Measurements from ENCODE around the gene ADGRE3. TPM values are rescaled to one million over a fixed set of nuclear protein-coding genes. Genes with fewer than 3 reads are reported as not detected.
"Not testable (repeated sequence)": the region's sequence is repeated elsewhere in the genome, so short reads cannot be mapped to it uniquely, and the experiment has no call there.

Gene ADGRE3
- total and polyA plus RNA-seq, 7 donors: 0.11 to 0.27 TPM; not detected in 5

DNA sequence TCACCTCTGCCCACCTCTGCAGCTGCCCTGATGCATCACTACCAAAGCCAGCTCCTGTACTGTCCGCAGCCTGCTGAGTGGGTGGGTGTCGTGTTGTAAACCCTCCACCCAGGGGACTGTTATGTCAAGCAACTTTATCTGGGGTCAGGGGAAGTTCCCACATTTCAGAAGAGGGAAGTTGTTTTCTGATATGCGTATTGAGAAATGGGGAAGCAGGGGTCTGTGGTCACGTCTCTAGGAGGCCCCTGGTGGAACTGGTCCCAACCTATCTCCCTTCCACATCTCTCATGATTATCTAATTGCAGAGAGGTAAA lies 60.6 kb downstream of the ADGRE3 start:
- Histone ChIP-seq H3K27me3 (ENCODE audit: insufficient read depth in 3 of 3, low read length in 2 of 3) (peaks cover 0 to 2% (median 0%) of the 10 kb centered on the region in 3 donors), H3K4me3 (no peak overlapping the region), H3K36me3 (ENCODE audit: insufficient read depth in 1 of 2, low read depth in 1 of 2) (no peaks in the 10 kb centered on the region), H3K9me3 (peaks cover 4% of the 10 kb centered on the region), H3K27ac (no peak overlapping the region), H3K4me1 (no peaks in the 10 kb centered on the region)
- intact Hi-C loops (cut with DNase I): no loop called here
- WGBS, 3 donors: 48 to 53% (median 50%) methylated on average over 4 of the region's 4 CpGs
- TF ChIP-seq, protein P1, sequence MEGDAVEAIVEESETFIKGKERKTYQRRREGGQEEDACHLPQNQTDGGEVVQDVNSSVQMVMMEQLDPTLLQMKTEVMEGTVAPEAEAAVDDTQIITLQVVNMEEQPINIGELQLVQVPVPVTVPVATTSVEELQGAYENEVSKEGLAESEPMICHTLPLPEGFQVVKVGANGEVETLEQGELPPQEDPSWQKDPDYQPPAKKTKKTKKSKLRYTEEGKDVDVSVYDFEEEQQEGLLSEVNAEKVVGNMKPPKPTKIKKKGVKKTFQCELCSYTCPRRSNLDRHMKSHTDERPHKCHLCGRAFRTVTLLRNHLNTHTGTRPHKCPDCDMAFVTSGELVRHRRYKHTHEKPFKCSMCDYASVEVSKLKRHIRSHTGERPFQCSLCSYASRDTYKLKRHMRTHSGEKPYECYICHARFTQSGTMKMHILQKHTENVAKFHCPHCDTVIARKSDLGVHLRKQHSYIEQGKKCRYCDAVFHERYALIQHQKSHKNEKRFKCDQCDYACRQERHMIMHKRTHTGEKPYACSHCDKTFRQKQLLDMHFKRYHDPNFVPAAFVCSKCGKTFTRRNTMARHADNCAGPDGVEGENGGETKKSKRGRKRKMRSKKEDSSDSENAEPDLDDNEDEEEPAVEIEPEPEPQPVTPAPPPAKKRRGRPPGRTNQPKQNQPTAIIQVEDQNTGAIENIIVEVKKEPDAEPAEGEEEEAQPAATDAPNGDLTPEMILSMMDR (IDR thresholded peaks at IDR 0.05): no peak
- DNase-seq: no peak
- no peak for ATAC-seq

DNA sequence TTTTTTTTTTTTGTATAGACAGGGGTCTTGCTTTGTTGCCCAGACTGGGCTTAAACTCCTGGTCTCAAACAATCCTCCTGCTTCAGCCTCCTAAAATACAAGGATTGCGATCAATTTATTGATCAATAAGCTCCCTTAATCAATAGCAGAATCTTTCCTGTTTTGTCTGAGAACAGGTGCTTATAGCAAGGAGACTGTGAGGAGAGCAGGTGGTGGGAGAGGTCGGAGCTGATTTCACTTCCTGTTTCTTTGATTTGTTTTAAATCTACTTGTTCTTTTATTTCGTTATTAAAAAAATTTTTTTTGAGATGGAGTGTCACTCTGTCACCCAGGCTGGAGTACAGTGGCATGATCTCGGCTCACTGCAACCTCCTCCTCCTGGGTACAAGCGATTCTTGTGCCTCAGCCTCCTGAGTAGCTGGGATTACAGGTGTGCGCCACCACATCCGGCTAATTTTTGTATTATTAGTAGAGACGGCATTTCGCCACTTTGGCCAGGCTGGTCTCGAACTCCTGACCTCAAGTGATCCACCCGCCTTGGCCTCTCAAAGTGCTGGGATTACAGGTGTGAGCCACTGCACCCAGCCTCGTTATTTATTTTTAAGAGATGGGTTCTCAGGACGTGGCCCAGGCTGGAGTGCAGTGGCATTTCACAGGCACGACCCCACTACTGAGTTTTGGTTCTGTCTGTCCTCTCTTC lies 61.1 kb downstream of the ADGRE3 start:
- H3K36me3 ChIP-seq (ENCODE audit: insufficient read depth in 1 of 2, low read depth in 1 of 2); intact Hi-C loops (cut with DNase I); H3K27me3 ChIP-seq (ENCODE audit: insufficient read depth in 3 of 3, low read length in 2 of 3); DNase-seq; H3K27ac ChIP-seq; H3K4me3 ChIP-seq; H3K9me3 ChIP-seq; ATAC-seq; H3K4me1 ChIP-seq: not testable (repeated sequence)
- 71 to 74% (median 72%) methylated on average over 14 of the region's 14 CpGs for WGBS, 3 donors

DNA sequence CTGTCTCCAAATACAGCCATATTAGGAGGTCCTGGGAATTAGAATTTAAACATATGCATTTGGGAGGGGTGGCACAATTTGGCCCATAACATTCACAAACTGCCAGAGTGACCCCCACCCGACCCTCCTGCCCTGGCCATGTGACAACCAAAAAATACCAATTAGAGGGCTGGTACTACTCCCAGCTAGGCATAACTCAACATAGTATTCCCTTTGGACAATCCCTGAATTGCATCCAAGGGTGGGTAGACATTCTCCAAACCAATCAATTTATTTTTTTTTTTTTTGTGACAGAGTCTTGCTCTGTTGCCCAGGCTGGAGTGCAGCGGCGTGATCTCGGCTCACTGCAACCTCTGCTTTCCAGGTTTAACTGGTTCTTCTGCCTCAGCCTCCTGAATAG lies 62.0 kb downstream of the ADGRE3 start:
- H3K9me3 ChIP-seq: no peaks in the 10 kb centered on the region
- H3K27me3 ChIP-seq (ENCODE audit: insufficient read depth in 3 of 3, low read length in 2 of 3): peaks cover 0 to 2% (median 0%) of the 10 kb centered on the region in 3 donors
- ATAC-seq (no peak), DNase-seq (no peak)
- TF ChIP-seq, protein P1 (IDR thresholded peaks at IDR 0.05): no peak
- H3K36me3 ChIP-seq (ENCODE audit: insufficient read depth in 1 of 2, low read depth in 1 of 2): no peaks in the 10 kb centered on the region
- no peak overlapping the region for H3K4me3 ChIP-seq
- H3K4me1 ChIP-seq: no peaks in the 10 kb centered on the region
- intact Hi-C loops (cut with DNase I): no loop called here
- no peak overlapping the region for H3K27ac ChIP-seq
- WGBS, 3 donors: 81 to 90% (median 83%) methylated on average over 4 of the region's 4 CpGs

DNA sequence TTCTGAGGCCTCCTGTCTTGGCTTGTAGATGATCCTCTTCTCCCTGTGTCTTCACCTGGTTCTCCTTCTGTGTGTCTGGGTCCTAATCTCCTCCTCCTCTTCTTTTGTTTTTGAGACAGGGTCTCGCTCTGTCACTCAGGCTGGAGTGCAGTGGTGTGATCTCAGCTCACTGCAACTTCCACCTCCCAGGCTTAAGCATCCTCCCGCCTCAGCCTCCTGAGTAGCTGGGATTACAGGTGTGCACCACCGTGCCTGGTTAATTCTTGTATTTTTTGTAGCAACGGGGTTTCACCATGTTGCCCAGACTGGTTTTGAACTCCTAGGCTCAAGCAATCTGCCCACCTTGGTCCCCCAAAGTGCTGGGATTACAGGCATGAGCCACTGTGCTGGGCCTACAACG lies 62.4 kb downstream of the ADGRE3 start:
- DNase-seq; H3K4me3 ChIP-seq; H3K36me3 ChIP-seq (ENCODE audit: insufficient read depth in 1 of 2, low read depth in 1 of 2); H3K27me3 ChIP-seq (ENCODE audit: insufficient read depth in 3 of 3, low read length in 2 of 3); ATAC-seq; H3K27ac ChIP-seq; H3K9me3 ChIP-seq; intact Hi-C loops (cut with DNase I); H3K4me1 ChIP-seq: not testable (repeated sequence)
- WGBS, 3 donors: 66 to 86% (median 79%) methylated on average over 5 of the region's 5 CpGs

DNA sequence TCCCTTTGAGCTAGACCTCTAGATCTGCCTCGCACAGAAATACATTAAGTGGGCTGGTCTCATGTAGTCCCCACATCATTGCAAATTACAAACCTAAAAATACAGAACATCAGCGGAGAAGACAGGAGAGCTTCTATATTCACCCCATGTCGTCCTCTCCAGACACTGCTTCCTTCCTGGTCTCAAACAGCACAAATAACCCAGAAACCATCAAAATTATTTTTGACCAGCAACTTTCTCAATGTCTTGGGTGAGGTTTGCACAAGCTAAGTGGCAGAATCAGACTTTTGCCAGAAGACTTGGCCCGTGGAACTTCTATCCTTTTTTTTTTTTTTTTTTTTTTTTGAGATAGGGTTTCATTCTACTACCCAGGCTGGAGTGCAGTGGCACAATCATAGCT lies 63.6 kb downstream of the ADGRE3 start:
- Histone ChIP-seq H3K27ac (no peak overlapping the region), H3K9me3 (no peaks in the 10 kb centered on the region), H3K36me3 (ENCODE audit: insufficient read depth in 1 of 2, low read depth in 1 of 2) (no peaks in the 10 kb centered on the region), H3K4me1 (no peaks in the 10 kb centered on the region), H3K27me3 (ENCODE audit: insufficient read depth in 3 of 3, low read length in 2 of 3) (peaks cover 0 to 2% (median 0%) of the 10 kb centered on the region in 3 donors), H3K4me3 (no peak overlapping the region)
- ATAC-seq (no peak), DNase-seq (no peak)
- intact Hi-C loops (cut with DNase I): no loop called here
- WGBS, 3 donors: 61 to 69% (median 63%) methylated on average over 4 of the region's 4 CpGs
- TF ChIP-seq, protein P1 (IDR thresholded peaks at IDR 0.05): no peak

DNA sequence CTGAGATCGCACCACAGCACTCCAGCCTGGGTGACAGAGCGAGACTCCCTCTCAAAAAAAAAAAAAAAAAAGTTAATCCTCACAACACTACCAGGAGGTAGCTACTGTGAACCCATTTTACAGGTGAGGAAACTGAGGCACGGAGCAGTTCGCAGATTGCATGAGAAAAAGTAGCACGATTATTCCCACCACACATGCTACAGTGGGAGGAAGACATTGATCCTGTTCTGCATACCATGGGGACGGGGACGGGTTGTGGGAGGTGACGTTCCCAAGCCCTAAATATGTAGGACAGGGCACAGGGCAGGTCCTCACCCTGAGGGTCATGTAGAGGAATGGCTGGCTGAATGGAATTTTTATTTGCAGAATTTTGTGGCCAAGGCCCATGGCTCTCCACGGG lies 68.0 kb downstream of the ADGRE3 start:
- intact Hi-C loops (cut with DNase I): no loop called here
- ATAC-seq: no peak
- DNase-seq: no peak
- Histone ChIP-seq H3K4me1 (no peaks in the 10 kb centered on the region), H3K27me3 (ENCODE audit: insufficient read depth in 3 of 3, low read length in 2 of 3) (peaks cover 0 to 2% (median 0%) of the 10 kb centered on the region in 3 donors), H3K9me3 (peaks cover 2% of the 10 kb centered on the region), H3K4me3 (no peak overlapping the region), H3K36me3 (ENCODE audit: insufficient read depth in 1 of 2, low read depth in 1 of 2) (no peaks in the 10 kb centered on the region), H3K27ac (no peak overlapping the region)
- TF ChIP-seq, protein P1 (IDR thresholded peaks at IDR 0.05): no peak
- 69 to 73% (median 70%) methylated on average over 9 of the region's 9 CpGs for WGBS, 3 donors
